HG02870 (cell line): ENCODE measurements around the gene MIPOL1.
"Not testable (repeated sequence)": the region's sequence is repeated elsewhere in the genome, so short reads cannot be mapped to it uniquely, and the experiment has no call there.

Experiments used
- ATAC-seq: cut with Tn5 transposase; IDR thresholded peaks from one replicate; pipeline ENCODE4 v1.9.1; 2021; ENCODE audit warnings: mild to moderate bottlenecking, moderate library complexity; ENCODE audit not compliant: unreplicated experiment

Gene MIPOL1

GRCh38 chr14:37376944-37377609 is 179.3 kb downstream of the MIPOL1 start:
- ATAC-seq = no peak

- ATAC-seq = no peak
These were observed 187.3 kb downstream of the MIPOL1 start for GRCh38 chr14:37384870-37385596.

GRCh38 chr14:37397157-37397940 is 199.6 kb downstream of the MIPOL1 start:
- not testable (repeated sequence) for ATAC-seq

- no peak for ATAC-seq
These were observed 200.1 kb downstream of the MIPOL1 start for GRCh38 chr14:37397941-37398215.

GRCh38 chr14:37399517-37399916 is 201.8 kb downstream of the MIPOL1 start:
- no peak for ATAC-seq

- ATAC-seq = no peak
These were observed 203.4 kb downstream of the MIPOL1 start for GRCh38 chr14:37401093-37401492.

- no peak for ATAC-seq
These were observed 205.9 kb downstream of the MIPOL1 start for GRCh38 chr14:37403626-37404025.

- ATAC-seq = no peak
These were observed 208.4 kb downstream of the MIPOL1 start for GRCh38 chr14:37406095-37406494.

- no peak for ATAC-seq
These were observed 213.5 kb downstream of the MIPOL1 start for GRCh38 chr14:37411079-37411735.

GRCh38 chr14:37413050-37413449 is 215.3 kb downstream of the MIPOL1 start:
- no peak for ATAC-seq

GRCh38 chr14:37413504-37414003 is 215.8 kb downstream of the MIPOL1 start:
- no peak for ATAC-seq

- ATAC-seq = no peak
These were observed 218.5 kb downstream of the MIPOL1 start for GRCh38 chr14:37416264-37416663.

- no peak for ATAC-seq
These were observed 219.4 kb downstream of the MIPOL1 start for GRCh38 chr14:37417151-37417550.

GRCh38 chr14:37417833-37418232 is 220.1 kb downstream of the MIPOL1 start:
- ATAC-seq = no peak

GRCh38 chr14:37420622-37421021 is 222.9 kb downstream of the MIPOL1 start:
- no peak for ATAC-seq

- no peak for ATAC-seq
These were observed 224.6 kb downstream of the MIPOL1 start for GRCh38 chr14:37422319-37422718.

GRCh38 chr14:37422748-37423147 is 225.0 kb downstream of the MIPOL1 start:
- ATAC-seq = no peak

GRCh38 chr14:37428954-37429353 is 231.2 kb downstream of the MIPOL1 start:
- ATAC-seq = no peak

GRCh38 chr14:37429618-37430017 is 231.9 kb downstream of the MIPOL1 start:
- ATAC-seq = no peak

GRCh38 chr14:37434867-37435266 is 237.1 kb downstream of the MIPOL1 start:
- ATAC-seq = no peak

- no peak for ATAC-seq
These were observed 238.8 kb downstream of the MIPOL1 start for GRCh38 chr14:37436519-37436918.
